ENCODE measurements around the gene OBP2B.

OBP2B gene

DNA sequence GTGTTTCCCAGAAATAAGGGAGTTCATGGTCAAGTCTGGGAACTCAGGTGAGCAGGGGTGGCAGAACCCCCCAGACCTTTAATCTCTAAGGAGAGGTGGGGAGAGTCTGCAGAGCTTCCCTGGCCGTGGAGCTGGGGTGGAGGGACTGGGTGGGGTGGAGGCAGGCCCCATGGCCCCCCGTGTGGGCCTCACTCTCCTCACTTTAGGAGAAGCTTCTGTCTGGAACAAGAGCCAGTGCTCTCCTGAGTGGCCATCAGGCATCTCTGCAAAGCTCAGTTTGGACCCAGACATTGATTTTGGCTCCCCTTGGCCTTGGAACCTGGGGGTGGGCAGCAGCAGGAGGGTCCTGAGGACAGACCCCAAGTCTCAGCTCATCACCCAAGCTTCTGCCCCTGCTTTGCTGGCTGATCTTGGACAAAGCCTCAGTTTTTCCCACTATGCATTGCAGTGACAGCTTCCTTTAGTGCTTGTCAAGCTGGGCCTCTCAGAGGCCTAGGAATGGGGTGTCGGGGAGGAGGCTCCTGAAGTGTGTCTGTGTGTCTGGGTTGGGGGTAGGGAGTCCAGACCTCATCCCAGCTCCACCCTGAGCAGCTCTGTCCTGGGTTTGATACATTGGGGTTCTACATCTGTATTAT lies 41.8 kb downstream of the OBP2B start:
- no peak for DNase-seq (ENCODE audit: low read depth)

DNA sequence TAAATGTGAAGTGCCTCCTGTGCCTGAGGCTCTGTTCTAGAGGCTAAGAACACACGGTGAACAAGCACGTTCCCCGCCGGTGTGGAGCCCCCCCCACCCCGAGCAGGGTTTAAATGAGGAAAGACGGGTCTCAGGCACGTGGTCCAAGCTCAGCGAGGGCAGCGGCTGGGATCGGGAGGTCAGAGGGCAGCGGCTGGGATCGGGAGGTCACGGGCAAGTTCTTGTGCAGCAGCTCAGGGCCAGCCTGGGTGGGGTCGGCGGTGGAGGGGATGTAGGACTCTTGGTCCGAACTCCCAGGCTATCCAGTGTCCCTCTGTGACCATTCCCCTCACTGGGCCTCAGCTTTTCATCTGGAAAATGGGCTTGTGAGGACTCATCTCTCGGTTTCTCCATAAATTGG lies 42.7 kb downstream of the OBP2B start:
- DNase-seq (ENCODE audit: low read depth): no peak

DNA sequence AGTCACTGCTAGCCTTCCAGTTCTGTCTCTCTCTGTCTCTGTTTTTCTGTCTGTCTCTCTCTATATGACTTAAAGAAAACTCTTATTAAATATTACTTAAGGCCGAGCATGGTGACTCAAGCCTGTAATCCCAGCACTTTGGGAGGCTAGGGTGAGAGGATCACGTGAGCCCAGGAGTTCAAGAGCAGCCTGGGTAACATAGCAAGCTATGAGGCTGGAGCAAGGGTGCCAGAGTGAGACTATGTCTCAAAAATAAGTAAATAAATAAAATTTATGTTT lies 43.7 kb downstream of the OBP2B start:
- no peak for DNase-seq (ENCODE audit: low read depth)

DNA sequence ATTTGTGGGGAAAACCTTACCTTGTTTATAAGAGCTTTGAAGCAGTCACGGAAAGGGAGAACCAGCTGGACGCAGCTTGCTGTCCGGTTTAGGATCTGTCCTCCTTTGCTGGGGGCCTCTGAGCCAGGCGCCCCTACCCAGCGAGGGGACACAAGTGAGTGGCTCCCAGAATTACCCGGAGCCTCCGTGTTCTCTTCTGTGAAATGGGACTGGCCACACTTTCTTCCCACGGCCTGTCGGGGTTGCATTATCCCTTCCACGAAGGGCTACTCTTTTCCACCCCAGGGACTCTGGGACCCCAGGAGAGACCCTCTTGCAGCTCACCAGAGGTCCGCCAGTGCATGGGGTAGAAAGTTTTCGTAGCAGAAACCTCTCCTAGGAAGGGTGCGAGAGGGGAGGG lies 44.9 kb downstream of the OBP2B start:
- DNase-seq (ENCODE audit: low read depth): no peak

DNA sequence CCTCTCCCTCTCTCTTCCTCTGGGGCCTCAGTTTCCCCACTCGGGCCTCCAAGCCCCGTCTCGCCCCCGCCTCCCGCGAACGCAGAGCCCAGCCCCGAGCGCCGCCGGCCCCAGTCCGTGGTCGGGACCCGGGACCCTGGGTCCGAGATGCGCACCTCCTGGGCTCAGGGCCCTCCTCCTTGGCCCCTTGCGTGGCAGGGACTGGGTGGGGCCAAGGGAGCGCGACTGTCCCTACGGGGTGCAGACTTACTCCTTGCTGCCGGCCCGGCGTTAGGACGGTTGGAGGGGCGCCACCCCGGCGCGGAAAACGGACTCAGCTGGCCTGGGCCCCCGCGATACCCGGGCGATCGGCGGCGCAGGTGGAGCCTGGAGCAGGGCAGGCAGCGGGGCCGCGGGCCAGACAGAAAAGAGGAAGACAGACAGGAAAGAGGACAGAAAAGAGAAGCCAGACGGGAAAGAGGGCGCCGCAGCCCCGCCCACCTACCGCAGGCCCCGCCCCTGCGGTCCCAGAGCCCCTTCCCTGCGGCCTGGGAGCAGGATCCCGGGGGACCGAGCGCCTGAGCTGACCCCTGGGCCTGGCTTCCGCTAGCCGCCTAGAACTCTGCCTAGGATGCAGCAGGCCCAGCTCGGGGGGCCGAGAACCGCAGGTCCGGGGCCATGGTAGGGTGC lies 45.4 kb downstream of the OBP2B start, which contains the start of gene GBGT1:
GBGT1 (minus strand) TSS at position 411 of the 669 bp plus-strand sequence. CDS start 1,502 bp downstream, outside the sequence.
- DNase-seq (ENCODE audit: low read depth): no peak

DNA sequence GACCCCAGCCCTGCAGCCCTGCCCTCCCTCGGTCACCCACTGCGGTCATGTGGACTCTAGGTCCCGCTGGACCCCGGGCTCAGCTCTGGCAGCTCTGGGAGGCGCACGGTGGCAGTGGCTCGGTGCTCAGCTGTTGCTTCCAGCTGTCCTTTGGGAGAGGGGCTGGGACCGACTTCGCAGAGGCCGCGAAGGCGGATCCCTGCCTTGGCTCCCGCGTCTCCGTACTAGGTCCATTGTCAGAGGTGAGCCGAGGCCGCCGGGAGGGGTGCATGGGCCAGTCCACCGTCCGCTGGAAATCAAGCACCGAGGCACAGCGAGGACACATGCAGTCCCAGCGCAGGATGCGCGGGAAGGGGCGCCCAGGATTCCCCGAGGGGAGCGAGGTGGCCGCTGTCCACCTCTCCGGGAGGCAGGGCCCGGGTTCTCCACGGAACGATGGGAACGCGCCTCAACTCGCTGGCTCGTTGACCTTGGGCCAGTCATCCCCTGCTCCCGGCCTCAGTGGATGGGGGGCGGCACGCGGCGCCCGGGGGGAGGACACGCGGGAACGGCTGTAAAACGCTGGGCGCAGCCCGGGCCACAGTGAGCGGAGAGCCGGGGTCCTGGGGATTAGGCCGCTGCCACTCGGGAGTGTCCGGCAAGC lies 46.1 kb downstream of the OBP2B start:
- no peak for DNase-seq (ENCODE audit: low read depth)

DNA sequence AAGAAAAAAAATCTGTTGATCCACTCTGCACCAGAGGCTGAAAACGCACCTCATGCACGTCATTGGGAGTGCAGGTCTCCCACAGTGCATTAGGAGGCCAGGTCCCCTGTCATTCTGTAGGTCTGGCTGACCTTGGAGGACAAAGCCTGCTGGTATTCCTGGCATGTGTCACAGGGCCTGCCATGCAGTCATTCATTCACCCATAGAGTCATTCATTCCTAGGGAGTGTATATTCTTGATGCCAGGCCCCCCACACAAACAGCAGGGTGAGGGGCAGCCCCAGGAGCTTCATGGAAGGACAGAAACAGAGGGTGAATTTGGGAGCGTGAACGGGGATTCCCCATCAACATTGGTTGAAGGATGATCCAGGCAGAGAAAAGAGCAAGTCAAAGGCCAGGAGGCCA lies 47.5 kb downstream of the OBP2B start:
- no peak for DNase-seq (ENCODE audit: low read depth)

DNA sequence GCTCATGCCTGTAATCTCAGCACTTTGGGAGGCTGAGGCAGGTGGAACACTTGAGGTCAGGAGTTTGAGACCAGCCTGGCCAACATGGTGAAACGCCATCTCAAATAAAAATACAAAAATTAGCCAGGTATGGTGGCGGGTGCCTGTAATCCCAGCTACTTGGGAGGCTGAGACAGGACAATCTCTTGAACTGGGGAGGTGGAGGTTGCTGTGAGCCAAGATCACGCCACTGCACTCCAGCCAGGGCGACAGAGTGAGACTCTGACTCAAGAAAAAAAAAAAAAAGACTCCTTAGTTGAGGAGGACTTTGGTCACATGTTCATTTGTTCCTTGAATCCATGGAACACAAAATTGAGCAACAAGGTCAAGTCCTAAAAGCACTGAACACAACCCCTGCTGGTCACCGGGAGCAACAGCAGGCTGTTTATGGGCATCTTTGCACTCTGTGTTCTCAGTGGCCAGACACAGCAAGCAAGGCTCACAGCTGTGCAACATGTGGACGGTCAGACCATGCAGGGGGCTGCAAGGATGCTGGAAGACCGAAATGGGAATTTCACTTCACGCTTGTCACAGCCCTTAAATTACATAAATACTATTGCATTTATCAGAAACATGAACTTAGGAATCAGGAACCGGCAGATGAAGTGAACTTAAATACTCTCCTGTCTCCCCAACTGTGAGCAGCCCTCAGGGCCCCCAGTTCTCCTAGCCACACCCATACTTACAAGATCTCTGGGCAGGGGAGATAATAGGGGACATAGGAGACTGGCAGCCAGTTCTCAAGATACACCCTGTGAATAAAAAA lies 48.1 kb downstream of the OBP2B start:
- no peak for DNase-seq (ENCODE audit: low read depth)

DNA sequence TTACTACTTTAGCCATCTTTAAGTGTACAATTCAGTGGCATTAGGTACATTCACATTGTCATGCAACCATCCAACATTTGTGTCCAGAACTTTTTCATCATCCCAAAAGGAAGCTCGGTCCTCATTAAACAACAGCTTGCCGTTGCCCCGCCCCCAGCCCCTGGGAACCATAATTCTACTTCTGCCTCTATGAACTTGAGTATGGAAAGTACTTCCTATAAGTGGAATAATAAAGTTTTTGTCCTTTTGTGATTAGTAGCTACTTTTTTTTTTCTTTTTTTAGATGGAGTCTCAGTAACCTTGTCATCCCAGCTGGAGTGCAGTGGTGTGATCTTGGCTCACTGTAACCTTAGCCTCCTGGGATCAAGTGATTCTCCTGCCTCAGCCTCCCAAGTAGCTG lies 50.4 kb downstream of the OBP2B start:
- DNase-seq (ENCODE audit: low read depth): no peak
